H1 (cell line): ENCODE results near the gene SENP1. TPM values are rescaled to one million over a fixed set of nuclear protein-coding genes. Genes with fewer than 3 reads are reported as not detected.

Experiments used
- CTCF ChIA-PET: fragments of 300-600 bp; sonication (Branson Sonifier 250); formaldehyde crosslinking; loops from one replicate; lab custom pipeline; 2021; ENCODE audit not compliant: partially characterized antibody; lab: Charles Lee
- POLR2A ChIA-PET: fragments of 300-600 bp; sonication (Branson Sonifier 250); formaldehyde crosslinking; loops from one replicate; lab custom pipeline; 2021; ENCODE audit warnings: inconsistent platforms; ENCODE audit not compliant: partially characterized antibody; lab: Charles Lee
- DNase-seq, 2 experiments: peaks; one replicate each; pipeline versions ENCODE4 v3.0.0 to v3.0.0-alpha.2; 2010 to 2022; ENCODE audit warnings: low spot score in 2 of 2, low read depth in 1 of 2, mixed read lengths in 1 of 2
- FAIRE-seq: peaks from 2 replicates; lab custom pipeline; 2011; peaks lifted over from hg19 to GRCh38; lab: Jason Lieb, UNC
- H2AFZ ChIP-seq: 2 replicates; pipeline ENCODE4 v1.8.1; 2012; ENCODE audit warnings: low read length, inconsistent platforms
- H2AK5ac ChIP-seq: 2 replicates; pipeline ENCODE4 v1.6.1; 2013; ENCODE audit warnings: low read depth, low read length
- H2BK120ac ChIP-seq: replicated peaks from 2 replicates; pipeline ENCODE3; 2013; ENCODE audit warnings: low read depth, low read length, inconsistent platforms
- H2BK12ac ChIP-seq: 2 replicates; pipeline ENCODE4 v1.6.1; 2013; ENCODE audit warnings: low read depth, low read length
- H2BK15ac ChIP-seq: 2 replicates; pipeline ENCODE4 v1.6.1; 2013; ENCODE audit warnings: low read length
- H2BK20ac ChIP-seq: 2 replicates; pipeline ENCODE4 v1.6.1; 2013; ENCODE audit warnings: low read length
- H2BK5ac ChIP-seq: 2 replicates; pipeline ENCODE4 v1.6.1; 2013; ENCODE audit warnings: low read depth, low read length
- H3K14ac ChIP-seq: 2 replicates; pipeline ENCODE4 v1.6.1; 2013; ENCODE audit warnings: inconsistent platforms; ENCODE audit not compliant: insufficient read length
- H3K18ac ChIP-seq: 2 replicates; pipeline ENCODE4 v1.6.1; 2013; ENCODE audit warnings: low read length; ENCODE audit errors: extremely low read depth
- H3K23ac ChIP-seq: 2 replicates; pipeline ENCODE4 v1.6.1; 2013; ENCODE audit warnings: inconsistent platforms; ENCODE audit not compliant: insufficient read length
- H3K23me2 ChIP-seq: 2 replicates; pipeline ENCODE4 v1.6.1; 2013; ENCODE audit warnings: low read depth, low read length
- H3K27ac ChIP-seq: 2 replicates; pipeline ENCODE4 v1.6.1; 2011; ENCODE audit warnings: low read depth, low read length, inconsistent platforms
- H3K27me3 ChIP-seq, 4 experiments: replicated peaks in 1 of 4; 1 replicate in 1 of 4; 2 replicates in 3 of 4; pipeline versions ENCODE4 v1.6.1 to v1.8.1; 2011 to 2013; ENCODE audit warnings: low read length in 3 of 4, mild to moderate bottlenecking in 3 of 4, inconsistent platforms in 2 of 4, mixed read lengths in 2 of 4, moderate library complexity in 1 of 4; ENCODE audit not compliant: control insufficient read depth in 3 of 4, insufficient read depth in 3 of 4; ENCODE audit errors: extremely low read depth in 1 of 4
- H3K36me3 ChIP-seq, 4 experiments: 2 replicates each; pipeline versions ENCODE4 v1.6.1 to v1.8.1; 2011 to 2013; ENCODE audit warnings: mild to moderate bottlenecking in 4 of 4, low read length in 3 of 4, moderate library complexity in 2 of 4, control low read depth in 1 of 4, inconsistent platforms in 1 of 4; ENCODE audit not compliant: insufficient read depth in 4 of 4, control insufficient read depth in 2 of 4
- H3K4ac ChIP-seq: replicated peaks from 2 replicates; pipeline ENCODE3; 2013; ENCODE audit warnings: low read length, low read depth, mixed read lengths, inconsistent platforms; ENCODE audit not compliant: insufficient read length
- H3K4me1 ChIP-seq, 4 experiments: replicated peaks in 1 of 4; 1 replicate in 1 of 4; 2 replicates in 3 of 4; pipeline versions ENCODE4 v1.6.1 to v1.8.1; 2011 to 2013; ENCODE audit warnings: low read length in 3 of 4, inconsistent platforms in 2 of 4, mixed read lengths in 1 of 4; ENCODE audit not compliant: insufficient read depth in 4 of 4, control insufficient read depth in 3 of 4
- H3K4me2 ChIP-seq, 2 experiments: 2 replicates each; pipeline versions ENCODE4 v1.6.1 to v1.8.1; 2011 to 2013; ENCODE audit warnings: low read depth in 2 of 2, low read length in 2 of 2, control low read depth in 1 of 2, inconsistent platforms in 1 of 2, mild to moderate bottlenecking in 1 of 2; ENCODE audit not compliant: insufficient read depth in 1 of 2
- H3K4me3 ChIP-seq, 4 experiments: fragments of 200-600, 300-600 bp in 1 of 4; sonication (generic), shearing (Covaris generic), sonication (Bioruptor Twin) in 1 of 4; 2 replicates each; pipeline versions ENCODE4 v1.5.1 to v1.8.1; 2011 to 2016; ENCODE audit warnings: low read length in 4 of 4, low read depth in 3 of 4, control low read depth in 2 of 4, inconsistent platforms in 2 of 4, mild to moderate bottlenecking in 2 of 4, mixed read lengths in 1 of 4, moderate library complexity in 1 of 4; ENCODE audit not compliant: insufficient read depth in 2 of 4; ENCODE audit errors: extremely low read depth in 1 of 4
- H3K56ac ChIP-seq: replicated peaks from 2 replicates; pipeline ENCODE3; 2013; ENCODE audit warnings: low read depth, mild to moderate bottlenecking, mixed read lengths, low read length, inconsistent platforms; ENCODE audit not compliant: insufficient read length
- H3K79me1 ChIP-seq: 2 replicates; pipeline ENCODE4 v1.6.1; 2013; ENCODE audit warnings: low read depth, low read length, control low read depth
- H3K79me2 ChIP-seq, 2 experiments: 2 replicates each; pipeline versions ENCODE4 v1.6.1 to v1.8.1; 2012 to 2013; ENCODE audit warnings: low read length in 2 of 2, mild to moderate bottlenecking in 2 of 2, inconsistent platforms in 1 of 2; ENCODE audit not compliant: insufficient read depth in 2 of 2, control insufficient read depth in 1 of 2
- H3K9ac ChIP-seq, 4 experiments: replicated peaks in 1 of 4; 1 replicate in 1 of 4; 2 replicates in 3 of 4; pipeline versions ENCODE4 v1.6.1 to v1.8.1; 2011 to 2013; ENCODE audit warnings: low read depth in 3 of 4, low read length in 3 of 4, control low read depth in 2 of 4, mild to moderate bottlenecking in 2 of 4, moderate library complexity in 2 of 4, inconsistent platforms in 1 of 4; ENCODE audit errors: extremely low read depth in 1 of 4
- H3K9me3 ChIP-seq, 2 experiments: 2 replicates each; pipeline versions ENCODE4 v1.6.1 to v1.8.1; 2012 to 2013; ENCODE audit warnings: mild to moderate bottlenecking in 2 of 2, moderate library complexity in 2 of 2, control low read depth in 1 of 2, inconsistent platforms in 1 of 2, low read depth in 1 of 2, low read length in 1 of 2, mixed read lengths in 1 of 2; ENCODE audit not compliant: insufficient read depth in 2 of 2
- H4K20me1 ChIP-seq, 2 experiments: replicated peaks in 1 of 2; 2 replicates each; pipeline versions ENCODE3 to v1.8.1; 2011 to 2013; ENCODE audit warnings: inconsistent platforms in 2 of 2, low read length in 2 of 2, mild to moderate bottlenecking in 1 of 2; ENCODE audit not compliant: insufficient read depth in 2 of 2, control insufficient read depth in 1 of 2
- H4K5ac ChIP-seq: 2 replicates; pipeline ENCODE4 v1.6.1; 2013; ENCODE audit warnings: low read length, low read depth, mixed read lengths, inconsistent platforms; ENCODE audit not compliant: insufficient read length
- H4K8ac ChIP-seq: 2 replicates; pipeline ENCODE4 v1.8.0; 2013; ENCODE audit warnings: mild to moderate bottlenecking, moderate library complexity, low read length, inconsistent platforms; ENCODE audit not compliant: insufficient read depth; ENCODE audit errors: extremely low read depth
- H4K91ac ChIP-seq: replicated peaks from 2 replicates; pipeline ENCODE3; 2013; ENCODE audit warnings: low read length, mixed read lengths, inconsistent platforms; ENCODE audit not compliant: insufficient read length
- ASH2L ChIP-seq: fragments of 200-600, 300-600 bp; sonication (generic); IDR thresholded peaks from one replicate; pipeline ENCODE4 v1.7.1; 2017; ENCODE audit warnings: low read length
- BCL11A ChIP-seq, 2 experiments: IDR thresholded peaks; one replicate each; pipeline ENCODE4 v1.6.1; 2011; ENCODE audit warnings: low read depth in 2 of 2, low read length in 2 of 2, mild to moderate bottlenecking in 2 of 2
- CBX8 ChIP-seq: fragments of 300-800, 300-1000 bp; sonication (generic); IDR thresholded peaks from 2 replicates; pipeline ENCODE4 v1.7.1; 2016; ENCODE audit warnings: low read depth, low read length, borderline replicate concordance
- CHD1 ChIP-seq: IDR thresholded peaks from 2 replicates; pipeline ENCODE4 v1.6.1; 2012; ENCODE audit warnings: low read depth, low read length, improper control_type of control experiment
- EGR1 ChIP-seq: IDR thresholded peaks from 2 replicates; pipeline ENCODE4 v1.6.1; 2011; ENCODE audit warnings: low read depth, low read length, borderline replicate concordance
- EP300 ChIP-seq, 2 experiments: IDR thresholded peaks; 1 replicate in 1 of 2; 2 replicates in 1 of 2; pipeline ENCODE4 v1.6.1; 2011 to 2012; ENCODE audit warnings: low read depth in 2 of 2, low read length in 2 of 2, mild to moderate bottlenecking in 2 of 2, borderline replicate concordance in 1 of 2, inconsistent platforms in 1 of 2, moderate library complexity in 1 of 2
- EZH2 ChIP-seq: fragments of 200-600 bp; sonication (generic); IDR thresholded peaks from 2 replicates; pipeline ENCODE4 v1.7.1; 2012; ENCODE audit warnings: low read depth, mild to moderate bottlenecking, moderate library complexity, low read length, inconsistent platforms; ENCODE audit not compliant: severe bottlenecking
- GABPA ChIP-seq: IDR thresholded peaks from 2 replicates; pipeline ENCODE4 v1.6.1; 2011; ENCODE audit warnings: mild to moderate bottlenecking, low read length, moderate library complexity, borderline replicate concordance; ENCODE audit not compliant: insufficient read depth
- NANOG ChIP-seq: IDR thresholded peaks from 2 replicates; pipeline ENCODE4 v1.6.1; 2011; ENCODE audit warnings: low read length, low read depth, mild to moderate bottlenecking, inconsistent platforms; ENCODE audit not compliant: insufficient read depth, poor library complexity, severe bottlenecking
- PHF8 ChIP-seq: fragments of 200-600 bp; sonication (generic); conservative IDR thresholded peaks from 2 replicates; pipeline ENCODE4 v1.7.1; 2012; ENCODE audit warnings: low read depth, mild to moderate bottlenecking, inconsistent platforms, low read length, moderate library complexity
- TAF1 ChIP-seq: IDR thresholded peaks from 2 replicates; pipeline ENCODE4 v1.6.1; 2011; ENCODE audit warnings: mild to moderate bottlenecking, low read depth, low read length
- WGBS, 2 experiments: shearing (Covaris generic) in 1 of 2; methylation state at CpG; one replicate each; pipeline versions ENCODE4 v1.1.6 to v1.1.7; 2013 to 2015; ENCODE audit warnings: low lambda C conversion rate in 2 of 2, mixed read lengths in 2 of 2, inconsistent platforms in 1 of 2, low coverage in 1 of 2, missing lambda C conversion rate in 1 of 2; ENCODE audit not compliant: insufficient replicate concordance in 2 of 2, insufficient coverage in 1 of 2, insufficient read length in 1 of 2; ENCODE audit errors: extremely low coverage in 1 of 2, missing lambda C conversion rate in 1 of 2; 5-methylcytosine and 5-hydroxymethylcytosine counted together
- polyA plus RNA-seq, 7 experiments: library from polyadenylated mRNA; depleted of rRNA in 3 of 7; stranded (reverse) in 5 of 7; unstranded in 2 of 7; fragments of >200 nt in 5 of 7; fragments of 200-250 nt in 2 of 7; gene quantifications; 1 replicate in 5 of 7; 2 replicates in 1 of 7; 4 replicates in 1 of 7; pipeline versions ENCODE4 v1.2.1 to v1.2.3, GENCODE V29; 2011 to 2013; ENCODE audit warnings: missing spikeins in 2 of 7, mixed read lengths in 2 of 7
- total RNA-seq: library from RNA; stranded (reverse); fragmentation: NEBNext Ultra II Directional; extraction: Animal tissue kit (Norgen Biotek cat#: 25700); gene quantifications from 2 replicates; pipeline ENCODE4 v1.2.1, GENCODE V29; 2021

SENP1 gene
- total and polyA plus RNA-seq, 2 of the 8 experiments (the other 6 are each of a cell fraction or from before 2014, with no cell fraction given) = 14.2 to 31.5 TPM

DNA sequence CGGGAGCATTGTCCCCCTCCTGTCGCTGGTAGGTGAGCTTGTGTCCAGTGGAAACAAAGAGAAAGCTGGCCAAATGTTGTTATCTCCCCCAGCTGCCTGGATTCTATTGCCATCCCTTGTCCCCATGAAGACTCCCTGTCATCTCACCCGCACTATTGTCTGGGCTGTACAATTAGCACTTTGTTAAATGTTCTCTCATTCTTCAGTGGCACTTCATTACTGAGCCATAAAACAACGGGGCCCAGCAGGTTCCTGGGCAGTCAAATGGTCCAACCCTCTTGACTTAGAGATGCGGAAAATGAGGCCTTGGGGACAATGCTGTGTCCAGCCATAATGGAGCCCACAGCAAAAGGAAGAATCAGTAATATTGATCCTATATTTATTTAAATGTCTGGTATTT, 88.4 kb downstream of the SENP1 start:
- Histone ChIP-seq H3K79me2 (no peaks in the 10 kb centered on the region), H2BK20ac (no peak overlapping the region), H3K14ac (no peak overlapping the region), H3K23me2 (no peaks in the 10 kb centered on the region), H3K9me3 (no peaks in the 10 kb centered on the region), H3K4me3 (no peak overlapping the region), H4K5ac (no peak overlapping the region), H4K20me1 (peaks cover 5 to 7% of the 10 kb centered on the region in 2 experiments), H3K23ac (no peak overlapping the region), H3K9ac (no peak overlapping the region), H3K27ac (no peak overlapping the region), H3K56ac (no peak overlapping the region), H3K36me3 (no peaks in the 10 kb centered on the region), H3K79me1 (no peaks in the 10 kb centered on the region), H3K27me3 (peaks cover 82 to 97% (median 97%) of the 10 kb centered on the region in 4 experiments)
- POLR2A ChIA-PET = interaction anchor here (0.7 to 1.6 kb wide), 3 partner anchors 10 to 19 kb away, joined by 3 to 4 read pairs (median 3); no protein-coding TSS in a partner anchor
- WGBS, 2 experiments = 84% methylated on average over 3 of the region's 5 CpGs; no CpG with 5 or more reads in 1 of the 2 experiments
- no peak for DNase-seq
- TF ChIP-seq NANOG (no peak), GABPA (no peak), CHD1 (no peak), PHF8 (no peak), CBX8 (no peak), EGR1 (no peak), EP300 (IDR thresholded peaks at IDR 0.05; ENCODE audit: borderline replicate concordance in 1 of 2, low read depth in 2 of 2, low read length in 2 of 2) (no peak), EZH2 (no peak), ASH2L (no peak), BCL11A (IDR thresholded peaks at IDR 0.05; ENCODE audit: low read depth in 2 of 2, low read length in 2 of 2) (no peak), TAF1 (no peak)
- TF ChIP-seq, all 59 proteins: peak for 0
- H2BK5ac ChIP-seq = no peak overlapping the region
- no peak overlapping the region for H2AK5ac ChIP-seq
- H3K4ac ChIP-seq = no peak overlapping the region
- no peak overlapping the region for H2BK120ac ChIP-seq
- no peak overlapping the region for H2AFZ ChIP-seq
- H4K8ac ChIP-seq = no peak overlapping the region
- no peak overlapping the region for H2BK12ac ChIP-seq
- FAIRE-seq = no peak
- H3K4me2 ChIP-seq = no peak overlapping the region
- CTCF ChIA-PET = interaction anchor here (0.7 to 4.8 kb wide), 9 partner anchors 9 to 197 kb away, joined by 3 to 21 read pairs (median 3); partner anchors contain the start of genes COL2A1 and TMEM106C
- H2BK15ac ChIP-seq = no peak overlapping the region
- no peak overlapping the region for H4K91ac ChIP-seq
- H3K4me1 ChIP-seq = peaks cover 0 to 2% (median under 1%) of the 10 kb centered on the region in 4 experiments; a peak in 6 of 7 replicates
- no peak overlapping the region for H3K18ac ChIP-seq
